K562 (cell line): ENCODE measurements around the gene TBL1X. TPM values are rescaled to one million over a fixed set of nuclear protein-coding genes. Genes with fewer than 3 reads are reported as not detected.

Experiments
- ATAC-seq: fragments of 200-7000 bp; cut with Tn5 transposase; 3 replicates; pipeline ENCODE4 v1.9.1; 2020; ENCODE audit warnings: moderate library complexity
- BruUV-seq: library from RNA; stranded (reverse); fragments of 400-500 nt; replicated peaks from 2 replicates; lab custom pipeline; 2021; lab: Mats Ljungman, UMichigan
- CTCF ChIA-PET: fragments of 300-600 bp; formaldehyde crosslinking; extraction: SDS; loops from one replicate; lab custom pipeline; 2021; ENCODE audit warnings: low intra/inter-chr PET ratio; lab: Yijun Ruan, JAX
- POLR2A ChIA-PET: fragments of 300-600, 350-650 bp; sonication (Branson Sonifier 250); formaldehyde crosslinking; extraction: SDS; loops from one replicate; lab custom pipeline; 2021; ENCODE audit warnings: antibody characterized with exemption, inconsistent platforms; lab: Yijun Ruan, JAX
- DNase-seq, 4 experiments: peaks; one replicate each; pipeline versions ENCODE4 v3.0.0 to v3.0.0-alpha.2; 2011 to 2018; ENCODE audit warnings: low spot score in 3 of 4, mixed read lengths in 3 of 4; ENCODE audit errors: extremely low read depth in 1 of 4
- FAIRE-seq: peaks from 2 replicates; lab custom pipeline; 2011; peaks lifted over from hg19 to GRCh38; lab: Jason Lieb, UNC
- H2AFZ ChIP-seq: 2 replicates; pipeline ENCODE4 v1.6.0; 2011; ENCODE audit warnings: low read depth, low read length, control low read depth, inconsistent platforms
- H3K27ac ChIP-seq: fragments of 200-600 bp; 3 replicates; pipeline ENCODE4 v1.8.0; 2011; ENCODE audit warnings: low read depth, mild to moderate bottlenecking, control low read depth, inconsistent platforms, low read length, moderate library complexity, mixed read lengths; ENCODE audit errors: extremely low read depth
- H3K27me3 ChIP-seq, 2 experiments: fragments of 300-600 bp in 1 of 2; 2 replicates in 1 of 2; 3 replicates in 1 of 2; pipeline versions ENCODE4 v1.6.0 to v1.8.0; 2011; ENCODE audit warnings: inconsistent platforms in 2 of 2, low read length in 2 of 2, mild to moderate bottlenecking in 1 of 2, mixed read lengths in 1 of 2, moderate library complexity in 1 of 2; ENCODE audit not compliant: control insufficient read depth in 2 of 2, insufficient read depth in 2 of 2
- H3K36me3 ChIP-seq: fragments of 300-600 bp; 3 replicates; pipeline ENCODE4 v1.8.0; 2011; ENCODE audit warnings: mild to moderate bottlenecking, low read length, inconsistent platforms; ENCODE audit not compliant: control insufficient read depth, insufficient read depth
- H3K4me1 ChIP-seq, 2 experiments: fragments of 200-600 bp in 1 of 2; replicated peaks in 1 of 2; 2 replicates in 1 of 2; 3 replicates in 1 of 2; pipeline versions ENCODE4 v1.5.1 to v1.8.0; 2011; ENCODE audit warnings: inconsistent platforms in 2 of 2, low read length in 2 of 2, mild to moderate bottlenecking in 1 of 2, mixed read lengths in 1 of 2, moderate library complexity in 1 of 2; ENCODE audit not compliant: control insufficient read depth in 2 of 2, insufficient read depth in 2 of 2
- H3K4me2 ChIP-seq: 2 replicates; pipeline ENCODE4 v1.6.1; 2011; ENCODE audit warnings: low read length, control low read depth, inconsistent platforms, mixed read lengths; ENCODE audit not compliant: insufficient read depth
- H3K4me3 ChIP-seq: fragments of 200-600 bp; sonication (generic), shearing (Covaris generic); 2 replicates; pipeline ENCODE4 v1.5.1; 2016; ENCODE audit warnings: control low read depth, inconsistent platforms
- H3K79me2 ChIP-seq: fragments of 200-600 bp; 3 replicates; pipeline ENCODE4 v1.8.0; 2011; ENCODE audit warnings: low read length, inconsistent platforms; ENCODE audit not compliant: control insufficient read depth, insufficient read depth
- H3K9ac ChIP-seq, 2 experiments: 2 replicates each; pipeline versions ENCODE4 v1.6.0 to v1.6.1; 2011; ENCODE audit warnings: low read depth in 2 of 2, low read length in 2 of 2, control low read depth in 1 of 2, inconsistent platforms in 1 of 2, mild to moderate bottlenecking in 1 of 2, mixed read lengths in 1 of 2; ENCODE audit not compliant: insufficient read depth in 1 of 2
- H3K9me1 ChIP-seq: one replicate; pipeline ENCODE4 v1.6.0; 2011; ENCODE audit warnings: inconsistent platforms, mild to moderate bottlenecking, low read length, moderate library complexity; ENCODE audit not compliant: control insufficient read depth, insufficient read depth
- H3K9me3 ChIP-seq: replicated peaks from 2 replicates; pipeline ENCODE4 v1.5.1; 2011; ENCODE audit warnings: low read depth, low read length, inconsistent platforms; ENCODE audit not compliant: control insufficient read depth, insufficient read depth
- H4K20me1 ChIP-seq: replicated peaks from 2 replicates; pipeline ENCODE4 v1.6.1; 2011; ENCODE audit warnings: low read length, inconsistent platforms, mixed read lengths; ENCODE audit not compliant: control insufficient read depth, insufficient read depth
- CREB3 ChIP-seq: fragments of 450-650 bp; conservative IDR thresholded peaks from 2 replicates; pipeline ENCODE4 v1.6.1; 2016; ENCODE audit warnings: missing genetic modification characterization, low read depth, mild to moderate bottlenecking, missing compliant biosample characterization, moderate library complexity
- E2F8 ChIP-seq: fragments of 450-650 bp; IDR thresholded peaks from 2 replicates; pipeline ENCODE4 v1.7.1; 2018; ENCODE audit warnings: mild to moderate bottlenecking, low read depth; ENCODE audit not compliant: partially characterized antibody
- E4F1 ChIP-seq: fragments of 250-450 bp; sonication (Bioruptor Pico); IDR thresholded peaks from 2 replicates; pipeline ENCODE4 v1.5.0; 2021; ENCODE audit warnings: mild to moderate bottlenecking, borderline replicate concordance
- ESRRA ChIP-seq: fragments of 450-650 bp; IDR thresholded peaks from 2 replicates; pipeline ENCODE4 v1.6.1; 2014; ENCODE audit warnings: low read depth, mild to moderate bottlenecking, moderate library complexity, borderline replicate concordance
- ETV6 ChIP-seq, 3 experiments: fragments of 150-350 bp in 1 of 3; sonication (generic) in 1 of 3; formaldehyde crosslinking in 1 of 3; IDR thresholded peaks; 2 replicates each; pipeline versions ENCODE4 v1.6.1 to v1.8.0; 2014 to 2022; ENCODE audit warnings: borderline replicate concordance in 2 of 3, low read depth in 2 of 3, antibody characterized with exemption in 1 of 3, low read length in 1 of 3, mild to moderate bottlenecking in 1 of 3, missing genetic modification reagents in 1 of 3
- FOS ChIP-seq: IDR thresholded peaks from 3 replicates; pipeline ENCODE4 v1.6.1; 2011; ENCODE audit not compliant: insufficient read length; ENCODE audit errors: extremely low read depth
- FOXJ2 ChIP-seq: fragments of 200-800 bp; sonication (Bioruptor generic); IDR thresholded peaks from 2 replicates; pipeline ENCODE4 v1.6.1; 2016; ENCODE audit warnings: missing genetic modification characterization, missing compliant biosample characterization
- NR0B1 ChIP-seq: fragments of 450-650 bp; IDR thresholded peaks from one replicate; pipeline ENCODE4 v1.6.1; 2018; ENCODE audit warnings: mild to moderate bottlenecking, moderate library complexity; ENCODE audit not compliant: partially characterized antibody
- PHB ChIP-seq: fragments of 250-450 bp; sonication (Bioruptor Pico); IDR thresholded peaks from 2 replicates; pipeline ENCODE4 v1.5.0; 2021
- ZNF707 ChIP-seq: fragments of 250-450 bp; sonication (Bioruptor Pico); conservative IDR thresholded peaks from 2 replicates; pipeline ENCODE4 v1.8.0; 2022; ENCODE audit warnings: inconsistent platforms, mild to moderate bottlenecking, moderate library complexity
- ZNF830 ChIP-seq: fragments of 250-450 bp; sonication (Bioruptor Pico); IDR thresholded peaks from 2 replicates; pipeline ENCODE4 v1.5.0; 2021; ENCODE audit warnings: mild to moderate bottlenecking
- ZSCAN29 ChIP-seq: fragments of 450-650 bp; IDR thresholded peaks from 2 replicates; pipeline ENCODE4 v1.6.1; 2017
- WGBS: fragments of 100-300 bp; shearing (Covaris generic); methylation state at CpG from one replicate; pipeline ENCODE4 v1.1.6; 2016; ENCODE audit warnings: low coverage, mixed read lengths; ENCODE audit not compliant: insufficient coverage; ENCODE audit errors: missing lambda C conversion rate; 5-methylcytosine and 5-hydroxymethylcytosine counted together
- in situ Hi-C: fragments of 300-500 bp; cut with MboI; formaldehyde crosslinking; loops from 4 replicates; pipeline ENCODE4 v1.15.0; 2018; ENCODE audit warnings: inconsistent platforms, mixed read lengths
- intact Hi-C: fragments of 100-400 bp; cut with micrococcal nuclease; formaldehyde crosslinking; loops from 2 replicates; pipeline ENCODE4 v1.14.2; 2022
- polyA plus RNA-seq, 8 experiments: library from polyadenylated mRNA; depleted of rRNA in 4 of 8; stranded (reverse) in 5 of 8; unstranded in 3 of 8; fragments of >200 nt; fragmentation: Nextera tagmentation in 2 of 8; fragmentation: Illumina TruSeq in 1 of 8; extraction: Ambion mirVana in 2 of 8; extraction: Trizol in 1 of 8; gene quantifications; 2 replicates each; pipeline versions ENCODE4 v1.2.1 to v1.2.3, GENCODE V29; 2011 to 2014; ENCODE audit warnings: inconsistent platforms in 1 of 8, missing spikeins in 1 of 8
- total RNA-seq, 7 experiments: library from RNA; depleted of rRNA in 6 of 7; stranded (reverse); fragments of >200 nt in 6 of 7; fragmentation: Illumina TruSeq in 2 of 7; extraction: Trizol in 2 of 7; gene quantifications; 2 replicates each; pipeline versions ENCODE4 v1.2.1 to v1.2.3, GENCODE V29; 2011 to 2021; ENCODE audit warnings: low replicate concordance in 1 of 7

TBL1X gene
- total and polyA plus RNA-seq, 9 of the 15 experiments (the other 6 are each of a cell fraction or from before 2014, with no cell fraction given), result 6.0 to 49.6 (median 19.7) TPM

- FAIRE-seq (no peak), ATAC-seq (no peak), DNase-seq (no peak)
- intact Hi-C loops, result no loop called here
- H3K27ac ChIP-seq, result no peak overlapping the region
- POLR2A ChIA-PET, result no interaction called here
- H3K4me3 ChIP-seq, result no peak overlapping the region
- H3K9ac ChIP-seq, result no peak overlapping the region
- H4K20me1 ChIP-seq, result no peaks in the 10 kb centered on the region
- peaks cover 0 to 6% of the 10 kb centered on the region in 2 experiments; a peak in 3 of 5 replicates for H3K27me3 ChIP-seq
- 21% methylated on average over 4 of the region's 58 CpGs for WGBS
- no peaks in the 10 kb centered on the region for H3K9me1 ChIP-seq
- H3K9me3 ChIP-seq, result no peaks in the 10 kb centered on the region
- no peak overlapping the region for H2AFZ ChIP-seq
- CTCF ChIA-PET, result no interaction called here
- H3K4me1 ChIP-seq, result peaks cover 0 to 7% of the 10 kb centered on the region in 2 experiments; a peak in 1 of 5 replicates
- no peaks in the 10 kb centered on the region for H3K36me3 ChIP-seq
- H3K4me2 ChIP-seq, result no peak overlapping the region
- no peaks in the 10 kb centered on the region for H3K79me2 ChIP-seq
- in situ Hi-C loops, result no loop called here
- BruUV-seq, result no TSS peak
- TF ChIP-seq NR0B1 (no peak), ZNF830 (no peak), E4F1 (CRISPR knock-in tag) (no peak), ESRRA (no peak), FOXJ2 (tag) (no peak), ZNF707 (CRISPR knock-in tag) (no peak), PHB (no peak), FOS (no peak), E2F8 (no peak), CREB3 (no peak), ETV6 (IDR thresholded peaks at IDR 0.05; ENCODE audit: borderline replicate concordance in 1 of 2, low read depth in 2 of 2, low read length in 1 of 2) (no peak), ETV6 (CRISPR knock-in tag; IDR thresholded peaks at IDR 0.05; ENCODE audit: borderline replicate concordance) (no peak), ZSCAN29 (no peak)
These were observed 320.5 kb downstream of the TBL1X start for GRCh38 chrX:9785254-9785943.
